ENCODE measurements around the gene FNTB. TPM values are rescaled to one million over a fixed set of nuclear protein-coding genes. Genes with fewer than 3 reads are reported as not detected.

The FNTB gene
- total RNA-seq, 1 experiment from 2014 or later = 26.7 TPM

DNA sequence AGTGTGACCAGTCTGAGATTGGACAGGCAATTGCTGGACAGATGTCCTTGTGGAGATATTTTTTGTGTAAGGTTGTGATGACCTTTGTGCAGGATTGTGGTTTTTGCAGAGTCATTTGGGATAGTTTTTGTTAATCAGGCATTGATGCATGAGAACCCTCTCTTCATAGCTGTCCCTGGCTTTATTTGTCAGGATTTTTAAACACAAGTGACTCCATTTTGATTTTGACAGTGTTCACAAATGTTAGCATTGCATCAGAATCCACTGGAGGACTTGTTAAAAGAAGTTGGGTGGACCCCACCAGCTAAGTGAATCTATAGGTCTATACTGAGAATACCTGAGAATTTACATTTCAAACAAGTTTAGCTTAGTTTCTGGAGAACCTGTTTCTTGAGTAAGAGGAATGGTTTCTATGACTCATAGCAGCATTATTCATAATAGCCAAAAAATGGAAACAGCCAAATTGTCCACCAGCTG is 11.8 kb downstream of the FNTB start:
- Histone ChIP-seq H3K4me2 (ENCODE audit: low read length) (peak overlapping the region; percentile 17; the same call in 1 of the 2 replicates), H3K27ac (ENCODE audit: low read depth, low read length) (no peak overlapping the region), H3K27me3 (ENCODE audit: insufficient read depth, low read length) (no peaks in the 10 kb centered on the region), H3K4me3 (replicated peaks in 1 of 2; ENCODE audit: low read depth in 1 of 2, low read length in 2 of 2) (no peak overlapping the region), H3K9me2 (ENCODE audit: insufficient read depth) (no peaks in the 10 kb centered on the region), H4K20me1 (ENCODE audit: insufficient read depth) (no peaks in the 10 kb centered on the region), H3K9me3 (ENCODE audit: control insufficient read depth in 1 of 2, insufficient read depth in 1 of 2, low read depth in 1 of 2, low read length in 2 of 2) (no peaks in the 10 kb centered on the region), H3K4me1 (ENCODE audit: control insufficient read depth in 1 of 2, insufficient read depth in 2 of 2, low read length in 2 of 2) (peaks cover 4 to 16% of the 10 kb centered on the region in 2 experiments; a peak in 2 of 4 replicates), H3K36me3 (ENCODE audit: control insufficient read depth in 1 of 2, insufficient read depth in 2 of 2, low read length in 2 of 2) (no peaks in the 10 kb centered on the region), H3K79me2 (ENCODE audit: insufficient read depth, low read length) (peaks cover 61% of the 10 kb centered on the region), H2AFZ (ENCODE audit: low read depth, low read length, poor library complexity, severe bottlenecking) (no peak overlapping the region), H3K9ac (ENCODE audit: low read length) (no peak overlapping the region)
- POLR2A ChIA-PET = no interaction called here
- intact Hi-C loops (cut with micrococcal nuclease) = no loop called here
- DNase-seq (ENCODE audit: low read depth, low spot score) (no peak), ATAC-seq (no peak)
- no TSS peak for BruUV-seq (replicated peaks)
- CTCF ChIA-PET = interaction anchor here (2.1 kb wide), 1 partner anchor 12 kb away, joined by 9 read pairs; the partner anchor contains the start of gene FNTB
- RAD21 ChIA-PET (ENCODE audit: low non-redundant PET in 1 of 2, low total read pairs in 2 of 2, uncharacterized antibody in 2 of 2, unreplicated experiment in 2 of 2) = interaction anchor here in 1 of 2 experiments (0.5 kb wide), 1 partner anchor 563 kb away, joined by 3 read pairs; no protein-coding TSS in a partner anchor
- TF ChIP-seq FOSL1 (IDR thresholded peaks at IDR 0.05; ENCODE audit: low read depth) (peak; percentile 57), REST (IDR thresholded peaks at IDR 0.05; ENCODE audit: low read depth) (no peak), RAD21 (IDR thresholded peaks at IDR 0.05; ENCODE audit: low read depth) (no peak), CEBPB (IDR thresholded peaks at IDR 0.05; ENCODE audit: low read depth) (0 out of 2 replicates have a peak, but pooled peaks have one; percentile 17), POLR2AphosphoS5 (IDR thresholded peaks at IDR 0.05; ENCODE audit: low read depth, low read length) (no peak), MAX (IDR thresholded peaks at IDR 0.05) (no peak), TCF7L2 (IDR thresholded peaks at IDR 0.05; ENCODE audit: borderline replicate concordance, extremely low read depth, insufficient read depth, insufficient read length) (no peak), EZH2phosphoT487 (IDR thresholded peaks at IDR 0.05; ENCODE audit: borderline replicate concordance) (no peak), ZBTB33 (IDR thresholded peaks at IDR 0.05; ENCODE audit: extremely low read depth, insufficient replicate concordance, low read length) (no peak), EGR1 (IDR thresholded peaks at IDR 0.05; ENCODE audit: low read depth) (no peak), ZFX (IDR thresholded peaks at IDR 0.05) (no peak), SRF (IDR thresholded peaks at IDR 0.05; ENCODE audit: low read depth) (no peak), CBX3 (IDR thresholded peaks at IDR 0.05; ENCODE audit: low read depth) (no peak), YY1 (IDR thresholded peaks at IDR 0.05; ENCODE audit: extremely low read depth, insufficient replicate concordance, low read depth, low read length) (no peak), JUND (IDR thresholded peaks at IDR 0.05) (0 out of 2 replicates have a peak, but pooled peaks have one; percentile 31)
- TF ChIP-seq, protein P1, sequence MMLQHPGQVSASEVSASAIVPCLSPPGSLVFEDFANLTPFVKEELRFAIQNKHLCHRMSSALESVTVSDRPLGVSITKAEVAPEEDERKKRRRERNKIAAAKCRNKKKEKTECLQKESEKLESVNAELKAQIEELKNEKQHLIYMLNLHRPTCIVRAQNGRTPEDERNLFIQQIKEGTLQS (IDR thresholded peaks at IDR 0.05) = no peak
- TF ChIP-seq, protein P2, sequence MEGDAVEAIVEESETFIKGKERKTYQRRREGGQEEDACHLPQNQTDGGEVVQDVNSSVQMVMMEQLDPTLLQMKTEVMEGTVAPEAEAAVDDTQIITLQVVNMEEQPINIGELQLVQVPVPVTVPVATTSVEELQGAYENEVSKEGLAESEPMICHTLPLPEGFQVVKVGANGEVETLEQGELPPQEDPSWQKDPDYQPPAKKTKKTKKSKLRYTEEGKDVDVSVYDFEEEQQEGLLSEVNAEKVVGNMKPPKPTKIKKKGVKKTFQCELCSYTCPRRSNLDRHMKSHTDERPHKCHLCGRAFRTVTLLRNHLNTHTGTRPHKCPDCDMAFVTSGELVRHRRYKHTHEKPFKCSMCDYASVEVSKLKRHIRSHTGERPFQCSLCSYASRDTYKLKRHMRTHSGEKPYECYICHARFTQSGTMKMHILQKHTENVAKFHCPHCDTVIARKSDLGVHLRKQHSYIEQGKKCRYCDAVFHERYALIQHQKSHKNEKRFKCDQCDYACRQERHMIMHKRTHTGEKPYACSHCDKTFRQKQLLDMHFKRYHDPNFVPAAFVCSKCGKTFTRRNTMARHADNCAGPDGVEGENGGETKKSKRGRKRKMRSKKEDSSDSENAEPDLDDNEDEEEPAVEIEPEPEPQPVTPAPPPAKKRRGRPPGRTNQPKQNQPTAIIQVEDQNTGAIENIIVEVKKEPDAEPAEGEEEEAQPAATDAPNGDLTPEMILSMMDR (IDR thresholded peaks at IDR 0.05 in 2 of 3, conservative IDR thresholded peaks at IDR 0.05 in 1 of 3; ENCODE audit: borderline replicate concordance in 1 of 3, insufficient read depth in 1 of 3, low read depth in 2 of 3, low read length in 2 of 3) = no peak
